GM12878 (cell line): ENCODE results near the gene AP2S1. TPM values are rescaled to one million over a fixed set of nuclear protein-coding genes. Genes with fewer than 3 reads are reported as not detected.

Source experiments
- BHLHE40 ChIP-seq, 2 experiments: fragments of 450-650 bp in 1 of 2; IDR thresholded peaks; 2 replicates each; pipeline ENCODE4 v1.6.1; 2011 to 2017; ENCODE audit warnings: low read depth in 2 of 2, borderline replicate concordance in 1 of 2, improper control_type of control experiment in 1 of 2, low read length in 1 of 2, mild to moderate bottlenecking in 1 of 2
- CEBPB ChIP-seq, 2 experiments: fragments of 150-350 bp in 1 of 2; IDR thresholded peaks; 2 replicates each; pipeline ENCODE4 v1.6.1; 2012 to 2014; ENCODE audit warnings: low read depth in 2 of 2, low read length in 2 of 2, borderline replicate concordance in 1 of 2, inconsistent platforms in 1 of 2
- CHD2 ChIP-seq: IDR thresholded peaks from 2 replicates; pipeline ENCODE4 v1.6.1; 2011; ENCODE audit warnings: low read depth, low read length, improper control_type of control experiment, borderline replicate concordance
- GATAD2B ChIP-seq: fragments of 450-650 bp; conservative IDR thresholded peaks from 2 replicates; pipeline ENCODE4 v1.6.1; 2017; ENCODE audit warnings: low read depth, mild to moderate bottlenecking, moderate library complexity
- KLF5 ChIP-seq: fragments of 450-650 bp; IDR thresholded peaks from 2 replicates; pipeline ENCODE4 v1.6.1; 2014; ENCODE audit warnings: mild to moderate bottlenecking; ENCODE audit not compliant: partially characterized antibody
- NR2F1 ChIP-seq: fragments of 450-650 bp; conservative IDR thresholded peaks from 2 replicates; pipeline ENCODE4 v1.6.1; 2017; ENCODE audit warnings: mild to moderate bottlenecking
- POLR2AphosphoS2 ChIP-seq: IDR thresholded peaks from 2 replicates; pipeline ENCODE4 v1.6.1; 2011; ENCODE audit warnings: low read depth, mild to moderate bottlenecking, low read length, improper control_type of control experiment, moderate library complexity
- RCOR1 ChIP-seq: conservative IDR thresholded peaks from 2 replicates; pipeline ENCODE4 v1.6.1; 2012; ENCODE audit warnings: low read depth, low read length, improper control_type of control experiment
- RELA ChIP-seq: fragments of 450-650 bp; IDR thresholded peaks from 2 replicates; pipeline ENCODE4 v1.8.0; 2014; ENCODE audit warnings: borderline replicate concordance; ENCODE audit not compliant: partially characterized antibody
- SMARCA5 ChIP-seq: fragments of 450-650 bp; IDR thresholded peaks from 2 replicates; pipeline ENCODE4 v1.6.1; 2017; ENCODE audit warnings: mild to moderate bottlenecking
- SP1 ChIP-seq: IDR thresholded peaks from one replicate; pipeline ENCODE4 v1.6.1; 2011; ENCODE audit warnings: low read depth, low read length
- ZBED1 ChIP-seq: IDR thresholded peaks from 2 replicates; pipeline ENCODE4 v1.6.1; 2016; ENCODE audit warnings: borderline replicate concordance
- ZNF207 ChIP-seq: fragments of 450-650 bp; IDR thresholded peaks from 2 replicates; pipeline ENCODE4 v1.6.1; 2014; ENCODE audit warnings: antibody characterized with exemption, mild to moderate bottlenecking, borderline replicate concordance
- polyA plus RNA-seq, 11 experiments: library from polyadenylated mRNA; depleted of rRNA in 4 of 11; unstranded in 6 of 11; stranded (reverse) in 5 of 11; fragments of >200 nt; fragmentation: Nextera tagmentation in 4 of 11; fragmentation: Illumina TruSeq in 1 of 11; extraction: Ambion mirVana in 4 of 11; extraction: Trizol in 1 of 11; gene quantifications; 1 replicate in 1 of 11; 2 replicates in 10 of 11; pipeline versions ENCODE4 v1.2.1 to v1.2.3, GENCODE V29; 2011 to 2016; ENCODE audit warnings: inconsistent platforms in 2 of 11, missing spikeins in 2 of 11, low read depth in 1 of 11
- total RNA-seq, 4 experiments: library from RNA; depleted of rRNA in 3 of 4; stranded (reverse); fragments of >200 nt in 3 of 4; fragmentation: Illumina TruSeq in 1 of 4; extraction: Trizol in 1 of 4; gene quantifications; 2 replicates each; pipeline versions ENCODE4 v1.2.1 to v1.2.3, GENCODE V29; 2013 to 2021
- TF ChIP-seq, protein P1 (sequence below): IDR thresholded peaks from 2 replicates; pipeline ENCODE4 v1.6.1; 2011; ENCODE audit warnings: borderline replicate concordance, low read depth, mild to moderate bottlenecking, moderate library complexity, low read length; ENCODE audit not compliant: insufficient read depth, poor library complexity, severe bottlenecking
- TF ChIP-seq, protein P2 (sequence below): IDR thresholded peaks from 2 replicates; pipeline ENCODE4 v1.6.1; 2011; ENCODE audit warnings: borderline replicate concordance, low read depth, mild to moderate bottlenecking, moderate library complexity, mixed read lengths, low read length; ENCODE audit not compliant: insufficient read depth; ENCODE audit errors: extremely low read length
- TF ChIP-seq, protein P3 (sequence below): IDR thresholded peaks from 2 replicates; pipeline ENCODE4 v1.6.1; 2012; ENCODE audit warnings: improper control_type of control experiment, low read depth, low read length; ENCODE audit not compliant: insufficient replicate concordance
- TF ChIP-seq, protein P4 (sequence below): fragments of 150-350 bp; IDR thresholded peaks from 2 replicates; pipeline ENCODE4 v1.6.1; 2014; ENCODE audit warnings: mild to moderate bottlenecking, low read depth, low read length
- TF ChIP-seq, protein P5 (sequence below): IDR thresholded peaks from 2 replicates; pipeline ENCODE4 v1.6.1; 2012; ENCODE audit warnings: low read depth, low read length, improper control_type of control experiment

AP2S1 gene
- total and polyA plus RNA-seq, 10 of the 15 experiments (the other 5 are each of a cell fraction or from before 2014, with no cell fraction given), result 10.8 to 239 (median 104) TPM

DNA sequence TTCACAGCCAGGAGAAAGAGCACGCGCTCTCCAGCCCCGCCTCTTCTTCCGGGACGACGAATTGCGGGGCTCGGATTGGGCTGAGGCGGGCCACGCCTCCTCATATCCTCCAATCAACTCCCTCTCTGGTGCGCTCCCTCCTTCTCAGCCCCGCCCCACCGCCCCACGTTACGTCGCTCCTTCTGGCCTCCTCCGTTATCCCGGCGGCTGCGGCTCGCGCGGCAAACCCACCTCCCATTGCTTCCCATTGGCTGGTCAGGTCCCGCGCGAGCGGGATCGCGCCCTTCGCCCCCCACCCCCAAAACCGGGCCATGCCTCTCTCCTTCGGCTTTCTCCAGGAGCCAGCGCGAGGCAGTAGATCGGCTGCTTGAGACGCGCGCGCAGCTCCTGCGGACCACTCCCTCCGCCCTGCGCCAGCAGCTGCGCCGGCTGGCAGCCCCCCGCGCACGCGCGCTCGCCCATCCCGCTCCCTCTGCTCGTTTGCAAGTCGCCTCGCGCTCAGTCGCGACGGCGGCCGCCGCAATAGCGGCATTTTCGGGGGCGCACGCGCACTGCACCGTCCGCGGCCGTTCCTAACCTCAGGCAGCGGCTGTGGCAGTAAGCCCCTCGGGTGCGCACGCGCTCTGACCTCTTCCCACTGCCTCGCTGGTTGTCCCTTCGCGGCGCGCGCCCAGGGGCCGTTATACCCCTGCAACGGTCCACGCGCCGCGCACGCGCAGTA lies 9.6 kb upstream of the AP2S1 start (continued):
- TF ChIP-seq, protein P1, sequence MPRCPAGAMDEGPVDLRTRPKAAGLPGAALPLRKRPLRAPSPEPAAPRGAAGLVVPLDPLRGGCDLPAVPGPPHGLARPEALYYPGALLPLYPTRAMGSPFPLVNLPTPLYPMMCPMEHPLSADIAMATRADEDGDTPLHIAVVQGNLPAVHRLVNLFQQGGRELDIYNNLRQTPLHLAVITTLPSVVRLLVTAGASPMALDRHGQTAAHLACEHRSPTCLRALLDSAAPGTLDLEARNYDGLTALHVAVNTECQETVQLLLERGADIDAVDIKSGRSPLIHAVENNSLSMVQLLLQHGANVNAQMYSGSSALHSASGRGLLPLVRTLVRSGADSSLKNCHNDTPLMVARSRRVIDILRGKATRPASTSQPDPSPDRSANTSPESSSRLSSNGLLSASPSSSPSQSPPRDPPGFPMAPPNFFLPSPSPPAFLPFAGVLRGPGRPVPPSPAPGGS, result no peak
- TF ChIP-seq CEBPB (IDR thresholded peaks at IDR 0.05; ENCODE audit: borderline replicate concordance in 1 of 2, low read depth in 2 of 2, low read length in 2 of 2) (no peak), CHD2 (peak; percentile 96), SP1 (peak; percentile 95), KLF5 (peak; percentile 79), GATAD2B (peak; percentile 37; the same call in 1 of the 2 replicates), RCOR1 (peak; percentile 68; the same call in 1 of the 2 replicates), ZBED1 (peak; percentile 94), NR2F1 (peak; percentile 12; the same call in 1 of the 2 replicates), POLR2AphosphoS2 (0 out of 2 replicates have a peak, but pooled peaks have one; percentile 19), RELA (peak; percentile 78), ZNF207 (peak; percentile 90), BHLHE40 (IDR thresholded peaks at IDR 0.05; ENCODE audit: borderline replicate concordance in 1 of 2, low read depth in 2 of 2, low read length in 1 of 2) (peak in 1 of 2 experiments; percentile 56; a peak in 1 of 4 replicates), SMARCA5 (peak; percentile 64)
- TF ChIP-seq, protein P2, sequence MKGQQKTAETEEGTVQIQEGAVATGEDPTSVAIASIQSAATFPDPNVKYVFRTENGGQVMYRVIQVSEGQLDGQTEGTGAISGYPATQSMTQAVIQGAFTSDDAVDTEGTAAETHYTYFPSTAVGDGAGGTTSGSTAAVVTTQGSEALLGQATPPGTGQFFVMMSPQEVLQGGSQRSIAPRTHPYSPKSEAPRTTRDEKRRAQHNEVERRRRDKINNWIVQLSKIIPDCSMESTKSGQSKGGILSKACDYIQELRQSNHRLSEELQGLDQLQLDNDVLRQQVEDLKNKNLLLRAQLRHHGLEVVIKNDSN, result no peak
- TF ChIP-seq, protein P3, sequence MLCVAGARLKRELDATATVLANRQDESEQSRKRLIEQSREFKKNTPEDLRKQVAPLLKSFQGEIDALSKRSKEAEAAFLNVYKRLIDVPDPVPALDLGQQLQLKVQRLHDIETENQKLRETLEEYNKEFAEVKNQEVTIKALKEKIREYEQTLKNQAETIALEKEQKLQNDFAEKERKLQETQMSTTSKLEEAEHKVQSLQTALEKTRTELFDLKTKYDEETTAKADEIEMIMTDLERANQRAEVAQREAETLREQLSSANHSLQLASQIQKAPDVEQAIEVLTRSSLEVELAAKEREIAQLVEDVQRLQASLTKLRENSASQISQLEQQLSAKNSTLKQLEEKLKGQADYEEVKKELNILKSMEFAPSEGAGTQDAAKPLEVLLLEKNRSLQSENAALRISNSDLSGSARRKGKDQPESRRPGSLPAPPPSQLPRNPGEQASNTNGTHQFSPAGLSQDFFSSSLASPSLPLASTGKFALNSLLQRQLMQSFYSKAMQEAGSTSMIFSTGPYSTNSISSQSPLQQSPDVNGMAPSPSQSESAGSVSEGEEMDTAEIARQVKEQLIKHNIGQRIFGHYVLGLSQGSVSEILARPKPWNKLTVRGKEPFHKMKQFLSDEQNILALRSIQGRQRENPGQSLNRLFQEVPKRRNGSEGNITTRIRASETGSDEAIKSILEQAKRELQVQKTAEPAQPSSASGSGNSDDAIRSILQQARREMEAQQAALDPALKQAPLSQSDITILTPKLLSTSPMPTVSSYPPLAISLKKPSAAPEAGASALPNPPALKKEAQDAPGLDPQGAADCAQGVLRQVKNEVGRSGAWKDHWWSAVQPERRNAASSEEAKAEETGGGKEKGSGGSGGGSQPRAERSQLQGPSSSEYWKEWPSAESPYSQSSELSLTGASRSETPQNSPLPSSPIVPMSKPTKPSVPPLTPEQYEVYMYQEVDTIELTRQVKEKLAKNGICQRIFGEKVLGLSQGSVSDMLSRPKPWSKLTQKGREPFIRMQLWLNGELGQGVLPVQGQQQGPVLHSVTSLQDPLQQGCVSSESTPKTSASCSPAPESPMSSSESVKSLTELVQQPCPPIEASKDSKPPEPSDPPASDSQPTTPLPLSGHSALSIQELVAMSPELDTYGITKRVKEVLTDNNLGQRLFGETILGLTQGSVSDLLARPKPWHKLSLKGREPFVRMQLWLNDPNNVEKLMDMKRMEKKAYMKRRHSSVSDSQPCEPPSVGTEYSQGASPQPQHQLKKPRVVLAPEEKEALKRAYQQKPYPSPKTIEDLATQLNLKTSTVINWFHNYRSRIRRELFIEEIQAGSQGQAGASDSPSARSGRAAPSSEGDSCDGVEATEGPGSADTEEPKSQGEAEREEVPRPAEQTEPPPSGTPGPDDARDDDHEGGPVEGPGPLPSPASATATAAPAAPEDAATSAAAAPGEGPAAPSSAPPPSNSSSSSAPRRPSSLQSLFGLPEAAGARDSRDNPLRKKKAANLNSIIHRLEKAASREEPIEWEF, result no peak
- TF ChIP-seq, protein P4, sequence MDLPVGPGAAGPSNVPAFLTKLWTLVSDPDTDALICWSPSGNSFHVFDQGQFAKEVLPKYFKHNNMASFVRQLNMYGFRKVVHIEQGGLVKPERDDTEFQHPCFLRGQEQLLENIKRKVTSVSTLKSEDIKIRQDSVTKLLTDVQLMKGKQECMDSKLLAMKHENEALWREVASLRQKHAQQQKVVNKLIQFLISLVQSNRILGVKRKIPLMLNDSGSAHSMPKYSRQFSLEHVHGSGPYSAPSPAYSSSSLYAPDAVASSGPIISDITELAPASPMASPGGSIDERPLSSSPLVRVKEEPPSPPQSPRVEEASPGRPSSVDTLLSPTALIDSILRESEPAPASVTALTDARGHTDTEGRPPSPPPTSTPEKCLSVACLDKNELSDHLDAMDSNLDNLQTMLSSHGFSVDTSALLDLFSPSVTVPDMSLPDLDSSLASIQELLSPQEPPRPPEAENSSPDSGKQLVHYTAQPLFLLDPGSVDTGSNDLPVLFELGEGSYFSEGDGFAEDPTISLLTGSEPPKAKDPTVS, result no peak
- TF ChIP-seq, protein P5, sequence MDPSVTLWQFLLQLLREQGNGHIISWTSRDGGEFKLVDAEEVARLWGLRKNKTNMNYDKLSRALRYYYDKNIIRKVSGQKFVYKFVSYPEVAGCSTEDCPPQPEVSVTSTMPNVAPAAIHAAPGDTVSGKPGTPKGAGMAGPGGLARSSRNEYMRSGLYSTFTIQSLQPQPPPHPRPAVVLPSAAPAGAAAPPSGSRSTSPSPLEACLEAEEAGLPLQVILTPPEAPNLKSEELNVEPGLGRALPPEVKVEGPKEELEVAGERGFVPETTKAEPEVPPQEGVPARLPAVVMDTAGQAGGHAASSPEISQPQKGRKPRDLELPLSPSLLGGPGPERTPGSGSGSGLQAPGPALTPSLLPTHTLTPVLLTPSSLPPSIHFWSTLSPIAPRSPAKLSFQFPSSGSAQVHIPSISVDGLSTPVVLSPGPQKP, result 0 out of 2 replicates have a peak, but pooled peaks have one; percentile 36
